NCI-H69 (cell line): ENCODE measurements around the gene BACH2.
"Not testable (repeated sequence)": the region's sequence is repeated elsewhere in the genome, so short reads cannot be mapped to it uniquely, and the experiment has no call there.

ENCODE experiments used
- DNase-seq: peaks from one replicate; lab custom pipeline; 2025; lab: John Stamatoyannopoulos, UW

The BACH2 gene

GRCh38 chr6:90212274-90212673, 84.4 kb downstream of the BACH2 start:
- DNase-seq = no peak

- no peak for DNase-seq
Measured at GRCh38 chr6:90209527-90209926, 87.1 kb downstream of the BACH2 start.

- not testable (repeated sequence) for DNase-seq
Measured at GRCh38 chr6:90208690-90209089, 88.0 kb downstream of the BACH2 start.

- DNase-seq = no peak
Measured at GRCh38 chr6:90204327-90205056, 92.2 kb downstream of the BACH2 start.

- no peak for DNase-seq
Measured at GRCh38 chr6:90203672-90204071, 93.0 kb downstream of the BACH2 start.

- no peak for DNase-seq
Measured at GRCh38 chr6:90202156-90202555, 94.5 kb downstream of the BACH2 start.

- DNase-seq = no peak
Measured at GRCh38 chr6:90199900-90200299, 96.7 kb downstream of the BACH2 start.

- DNase-seq = no peak
Measured at GRCh38 chr6:90198758-90199425, 97.8 kb downstream of the BACH2 start.

- peak; percentile 53 for DNase-seq
Measured at GRCh38 chr6:90197854-90198496, 98.7 kb downstream of the BACH2 start.

GRCh38 chr6:90195094-90195829, 101.4 kb downstream of the BACH2 start:
- DNase-seq = no peak

GRCh38 chr6:90194371-90194841, 102.2 kb downstream of the BACH2 start:
- no peak for DNase-seq

GRCh38 chr6:90193359-90193758, 103.3 kb downstream of the BACH2 start:
- DNase-seq = no peak

- no peak for DNase-seq
Measured at GRCh38 chr6:90192857-90193256, 103.8 kb downstream of the BACH2 start.

- no peak for DNase-seq
Measured at GRCh38 chr6:90190752-90191395, 105.8 kb downstream of the BACH2 start.

- no peak for DNase-seq
Measured at GRCh38 chr6:90190131-90190530, 106.5 kb downstream of the BACH2 start.

GRCh38 chr6:90187437-90188121, 109.1 kb downstream of the BACH2 start:
- DNase-seq = no peak

- peak; percentile 40 for DNase-seq
Measured at GRCh38 chr6:90186637-90187371, 109.8 kb downstream of the BACH2 start.

GRCh38 chr6:90186026-90186425, 110.6 kb downstream of the BACH2 start:
- no peak for DNase-seq

- DNase-seq = no peak
Measured at GRCh38 chr6:90184334-90185298, 112.0 kb downstream of the BACH2 start.
